CD4-positive, alpha-beta T cell treated with Interleukin-15 for 1 hour (primary cell): Measurements from ENCODE around the gene NWD2.
"Not testable (repeated sequence)": the region's sequence is repeated elsewhere in the genome, so short reads cannot be mapped to it uniquely, and the experiment has no call there.

Experiments
- DNase-seq: peaks from one replicate; pipeline ENCODE4 v3.0.0-alpha.2; 2020

The NWD2 gene, protein sequence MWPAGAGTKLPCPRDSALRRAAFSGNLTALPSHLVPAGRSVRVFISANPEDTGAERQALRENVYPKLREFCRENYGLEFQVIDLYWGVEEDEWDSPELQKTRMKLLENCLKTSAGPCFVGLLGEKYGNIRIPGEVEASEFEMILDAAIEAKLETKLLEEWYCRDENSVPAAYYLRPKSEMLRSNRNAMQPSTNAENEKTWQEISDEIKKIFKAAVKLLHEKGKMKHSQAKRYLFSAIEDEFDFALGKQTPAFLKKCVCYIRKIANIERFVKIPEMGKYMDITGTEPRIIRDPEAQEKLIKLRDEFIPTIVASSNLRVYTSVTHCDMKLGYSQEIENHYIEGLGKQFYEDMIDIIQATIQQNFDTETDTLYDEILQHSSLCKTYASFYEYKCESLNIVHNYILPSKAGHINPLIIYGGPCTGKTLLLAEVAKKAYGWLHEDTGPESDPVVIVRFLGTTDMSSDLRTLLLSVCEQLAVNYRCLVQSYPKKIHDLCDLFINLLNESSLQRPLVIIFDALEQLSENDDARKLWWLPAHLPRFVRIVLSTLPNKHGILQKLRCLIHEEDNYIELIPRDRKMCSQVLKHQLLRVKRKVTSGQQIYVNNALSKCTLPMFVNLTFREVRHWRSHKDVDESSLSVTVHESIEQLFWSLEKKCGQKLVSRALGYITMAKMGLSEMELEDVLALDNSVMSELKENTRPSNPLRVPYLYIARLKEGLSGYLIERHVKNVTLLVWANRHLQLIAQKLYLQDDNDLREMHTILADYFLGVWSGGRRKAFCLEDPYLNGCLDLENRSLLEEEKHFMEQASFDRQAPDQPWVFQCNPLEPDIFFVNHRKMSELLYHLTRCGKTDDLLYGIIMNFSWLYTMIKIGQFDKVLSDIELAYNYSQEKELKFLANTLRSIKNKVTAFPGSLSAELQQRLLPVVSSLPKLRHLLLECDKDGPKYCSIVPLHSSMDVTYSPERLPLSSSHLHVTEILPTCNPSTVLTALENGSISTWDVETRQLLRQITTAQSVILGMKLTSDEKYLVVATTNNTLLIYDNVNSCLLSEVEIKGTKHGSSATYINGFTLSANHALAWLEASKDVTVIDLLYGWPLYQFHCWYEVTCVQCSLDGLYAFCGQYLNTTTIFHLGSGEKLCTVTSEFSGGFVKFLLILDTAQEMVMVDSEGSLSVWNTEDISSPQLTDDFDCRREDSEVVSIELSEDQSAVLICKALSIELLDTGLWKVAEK (N-terminal part only)

DNA sequence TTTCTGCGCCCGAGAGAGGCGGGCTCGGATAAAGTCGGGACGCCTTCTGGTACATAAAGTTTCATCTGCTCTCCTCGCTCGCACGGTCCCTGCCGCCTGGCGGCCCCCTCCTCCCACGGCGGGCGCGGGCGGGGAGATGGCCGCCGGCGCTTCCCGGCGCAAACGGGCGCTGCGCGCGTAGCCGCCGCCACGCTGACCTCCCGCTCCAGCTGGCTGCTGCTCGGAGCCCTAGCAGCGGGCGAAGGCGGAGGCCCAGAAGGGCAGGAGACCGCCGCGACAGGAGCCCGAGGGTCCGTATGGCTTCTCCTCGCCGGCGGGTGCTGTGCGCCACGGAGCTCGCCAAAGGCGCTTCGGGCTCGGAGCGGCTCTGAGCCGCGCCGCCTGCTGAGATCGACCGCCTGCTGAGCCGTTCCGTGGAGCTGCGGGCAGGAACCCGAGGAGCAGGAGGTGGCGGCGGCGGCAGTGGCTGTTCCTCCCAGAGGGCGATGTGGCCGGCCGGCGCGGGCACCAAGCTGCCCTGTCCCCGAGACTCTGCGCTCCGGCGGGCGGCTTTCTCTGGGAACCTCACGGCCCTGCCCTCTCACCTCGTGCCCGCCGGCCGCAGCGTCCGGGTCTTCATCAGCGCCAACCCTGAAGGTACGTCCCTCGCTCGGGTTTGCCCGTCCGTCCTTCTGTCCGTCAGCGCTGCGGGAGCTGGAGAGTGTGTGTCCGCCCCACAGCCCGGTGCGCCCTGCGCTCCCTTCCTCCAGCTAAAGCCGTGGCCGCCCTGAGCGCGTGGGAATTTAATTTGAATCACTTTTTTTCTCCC lies at the start of gene NWD2:
Gene NWD2, plus strand, starts transcription at position 161 of the 808 bp plus-strand sequence. Its CDS starts 325 bp downstream, at position 486.
- DNase-seq: no peak

DNA sequence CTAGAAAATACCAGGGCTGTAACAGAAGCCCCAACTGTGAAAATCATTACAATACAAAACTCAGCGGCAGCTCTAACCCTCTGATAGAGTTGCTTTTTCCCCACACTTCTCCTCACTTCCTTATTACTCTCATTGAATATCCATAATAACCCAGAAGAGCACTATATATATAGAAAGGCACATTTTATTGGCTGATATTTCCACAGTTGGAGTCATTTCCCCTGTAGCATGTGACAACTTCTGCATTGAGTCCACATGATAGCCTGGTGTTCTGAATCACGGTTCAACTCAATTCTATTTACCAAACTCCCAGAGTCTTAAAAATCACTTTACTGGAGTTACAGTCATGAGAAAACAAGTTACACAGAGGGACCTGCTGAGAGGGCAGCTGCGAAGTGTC lies 46.6 kb upstream of the NWD2 start:
- DNase-seq: no peak

DNA sequence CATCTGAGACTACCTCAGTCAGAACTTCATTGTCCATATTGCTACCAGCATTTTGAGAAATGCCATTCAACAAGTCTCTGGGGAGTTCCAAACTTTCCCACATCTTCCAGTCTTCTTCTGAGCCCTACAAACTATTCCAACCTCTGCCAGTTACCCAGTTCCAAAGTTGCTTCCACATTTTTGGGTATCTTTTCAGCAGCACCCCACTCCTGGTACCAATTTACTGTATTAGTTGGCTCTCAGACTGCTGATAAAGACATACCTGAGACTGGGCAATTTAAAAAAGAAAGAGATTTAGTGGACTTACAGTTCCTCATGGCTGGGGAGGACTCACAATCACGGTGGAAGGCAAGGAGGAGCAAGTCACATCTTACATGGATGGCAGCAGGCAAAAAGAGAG lies 39.8 kb upstream of the NWD2 start:
- not testable (repeated sequence) for DNase-seq

DNA sequence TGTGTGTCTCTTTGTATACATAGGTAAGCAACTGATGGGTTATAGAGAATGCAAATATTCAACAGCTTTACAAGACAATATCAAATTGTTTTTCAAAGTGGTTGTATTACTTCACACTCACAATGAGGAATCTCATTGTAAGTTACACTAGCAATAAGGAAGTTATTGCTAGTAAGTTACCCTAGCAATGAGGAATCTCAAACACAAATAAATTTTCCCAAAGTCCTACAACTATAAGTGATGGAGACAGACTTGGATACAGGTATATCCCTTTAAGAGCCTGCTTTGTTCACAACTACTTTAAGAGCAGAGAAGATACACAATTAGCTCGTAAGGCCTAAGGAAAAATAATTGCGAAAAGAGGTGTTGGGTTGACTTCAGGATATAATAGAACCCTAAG lies 28.3 kb upstream of the NWD2 start:
- DNase-seq: no peak

- DNase-seq: no peak
Observed at GRCh38 chr4:37219242-37219641, 25.3 kb upstream of the NWD2 start.

- no peak for DNase-seq
Observed at GRCh38 chr4:37219990-37220389, 24.6 kb upstream of the NWD2 start.

DNA sequence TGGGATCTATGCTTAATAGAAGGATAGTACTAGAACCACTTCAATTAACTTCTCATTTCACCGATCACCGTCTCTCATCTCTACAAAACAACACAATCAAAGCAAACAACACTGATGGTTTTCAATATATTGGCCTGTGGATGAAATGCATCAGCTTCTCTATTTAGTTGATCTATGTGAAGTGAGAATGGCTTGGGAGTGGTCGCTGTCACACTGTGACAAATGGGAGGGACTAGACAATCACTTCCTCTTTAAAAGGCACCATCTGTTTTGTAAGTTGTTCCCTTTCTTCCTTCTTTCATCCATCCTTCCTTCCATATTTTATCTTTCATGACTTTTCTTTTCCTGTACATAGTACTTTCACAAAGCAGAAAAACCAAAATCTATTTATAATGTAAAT lies 23.9 kb upstream of the NWD2 start:
- no peak for DNase-seq

DNA sequence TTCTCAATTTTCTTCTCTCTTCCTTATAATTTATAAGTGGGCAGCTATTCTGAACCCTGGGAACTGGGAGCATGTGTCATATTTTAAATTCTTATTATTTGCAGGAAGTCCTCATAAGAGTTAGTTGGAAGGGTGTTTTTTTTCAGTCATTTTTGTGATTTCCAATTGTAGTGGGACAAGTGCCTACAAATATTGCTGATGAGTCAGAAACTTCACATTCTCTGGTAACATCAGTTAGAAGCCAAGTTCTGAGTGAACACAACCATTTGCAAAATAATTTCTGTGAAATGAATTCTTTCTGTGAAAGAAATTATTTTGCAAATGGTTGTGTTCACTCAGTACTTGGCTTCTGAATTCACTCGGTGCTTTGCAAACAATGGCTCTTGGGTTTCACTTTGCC lies 20.8 kb upstream of the NWD2 start:
- no peak for DNase-seq

GRCh38 chr4:37224854-37225253 lies 19.7 kb upstream of the NWD2 start:
- DNase-seq: no peak

DNA sequence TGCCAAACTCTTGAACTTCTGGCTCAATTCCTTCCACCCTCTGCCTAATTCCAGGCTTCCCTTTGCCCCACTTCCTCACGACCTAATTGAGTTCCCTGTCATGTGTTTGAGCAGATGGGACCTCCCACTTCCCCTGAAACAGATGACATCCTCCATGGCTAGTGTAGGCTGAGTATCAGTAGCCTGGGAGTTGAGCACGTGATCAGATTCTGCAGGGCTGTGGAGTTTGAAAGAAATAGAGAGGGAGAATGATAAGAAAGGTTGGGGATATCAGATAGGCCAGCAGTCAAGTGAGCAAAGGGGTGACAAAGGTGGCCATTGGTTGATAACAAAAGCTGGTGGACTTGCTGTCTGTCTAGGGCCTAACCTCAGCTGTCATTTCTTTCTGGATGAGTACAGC lies 18.8 kb upstream of the NWD2 start:
- DNase-seq: no peak

- no peak for DNase-seq
Observed at GRCh38 chr4:37232315-37232714, 12.2 kb upstream of the NWD2 start.

- no peak for DNase-seq
Observed at GRCh38 chr4:37236165-37236564, 8.4 kb upstream of the NWD2 start.

DNA sequence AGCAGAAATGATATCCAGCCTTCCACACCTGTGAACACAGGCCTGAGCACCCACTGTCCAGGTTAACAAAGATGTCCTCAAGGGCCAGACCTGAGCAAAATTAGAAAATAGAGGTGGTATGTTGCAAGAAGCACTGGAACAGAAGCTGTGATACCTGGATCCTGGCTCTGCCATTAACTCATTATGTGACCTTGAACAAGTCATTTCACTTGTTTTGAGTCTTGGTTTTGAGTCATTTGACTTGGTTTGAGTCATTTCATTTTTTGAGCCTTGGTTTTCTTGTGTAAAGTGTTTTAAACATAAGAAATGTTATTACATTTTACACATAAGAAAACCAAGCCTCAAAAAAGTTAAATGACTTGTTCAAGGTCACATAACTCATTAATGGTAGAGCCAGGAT lies 2.9 kb upstream of the NWD2 start:
- no peak for DNase-seq

DNA sequence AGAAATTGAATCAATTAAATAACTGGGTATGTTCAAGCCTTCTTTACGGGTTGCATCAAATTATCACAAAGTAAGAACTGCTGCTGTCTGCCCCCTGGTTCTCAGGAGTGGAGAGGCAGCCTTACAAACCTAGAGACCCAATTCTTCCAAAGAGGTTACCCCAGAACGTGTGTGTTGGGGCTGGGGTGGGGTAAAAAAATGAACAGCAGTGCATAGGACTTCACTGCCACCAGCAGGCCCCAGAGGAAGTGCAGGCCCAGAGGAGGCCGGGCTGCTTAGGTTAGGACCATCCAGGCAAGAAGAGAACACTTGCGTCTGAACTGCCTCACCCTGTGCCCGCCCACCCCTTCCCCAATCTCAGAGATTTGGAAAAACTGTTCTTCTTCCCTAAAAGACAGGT lies 1.5 kb upstream of the NWD2 start:
- no peak for DNase-seq

- no peak for DNase-seq
Observed at GRCh38 chr4:37243722-37244582, 591 bp upstream of the NWD2 start.

GRCh38 chr4:37245391-37245954 lies 930 bp downstream of the NWD2 start:
- no peak for DNase-seq

GRCh38 chr4:37246891-37247290 lies 2.3 kb downstream of the NWD2 start:
- DNase-seq: no peak

DNA sequence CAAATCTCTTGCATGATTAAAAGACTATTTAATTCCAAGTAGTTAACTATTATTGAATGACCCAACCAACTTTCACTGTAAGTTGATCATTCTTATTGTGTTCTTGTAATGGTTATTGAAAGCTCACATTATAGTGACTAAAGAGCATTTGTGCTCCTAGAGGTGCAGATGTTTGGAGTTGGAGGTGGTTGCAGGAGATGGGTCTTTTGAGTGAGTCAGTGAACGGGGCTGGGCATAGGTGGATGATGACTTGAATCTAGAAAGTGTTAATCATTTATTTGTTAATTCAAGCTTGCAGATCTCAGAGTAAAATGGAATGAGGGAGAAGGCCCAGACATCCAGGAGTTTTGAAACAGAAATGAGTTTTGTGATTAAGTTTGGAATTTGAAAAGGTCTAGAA lies 13.7 kb downstream of the NWD2 start:
- DNase-seq: no peak

- DNase-seq: no peak
Observed at GRCh38 chr4:37268319-37268718, 23.8 kb downstream of the NWD2 start.

GRCh38 chr4:37279121-37279520 lies 34.6 kb downstream of the NWD2 start:
- DNase-seq: no peak
